Ascending aorta (tissue), 2 donors: ENCODE measurements around the gene CST8. TPM values are rescaled to one million over a fixed set of nuclear protein-coding genes. Genes with fewer than 3 reads are reported as not detected.

Source experiments
- DNase-seq, 2 donors: peaks; one replicate each; pipeline ENCODE4 v3.0.0-alpha.2; 2019; ENCODE audit warnings: low spot score in 2 of 2
- H3K27ac ChIP-seq, 2 donors: fragments of 200-600 bp; sonication (generic); one replicate each; pipeline ENCODE4 v1.5.1; 2016 to 2017; ENCODE audit warnings: mild to moderate bottlenecking in 1 of 2
- H3K27me3 ChIP-seq: fragments of 200-600 bp; sonication (generic); one replicate; pipeline ENCODE4 v1.5.1; 2017
- H3K36me3 ChIP-seq, 2 donors: fragments of 200-600 bp; sonication (generic); one replicate each; pipeline ENCODE4 v1.5.1; 2016
- H3K4me1 ChIP-seq, 2 donors: fragments of 200-600 bp; sonication (generic); one replicate each; pipeline ENCODE4 v1.5.1; 2016 to 2017; ENCODE audit warnings: mild to moderate bottlenecking in 1 of 2
- H3K4me3 ChIP-seq, 2 donors: fragments of 200-600 bp; sonication (generic); one replicate each; pipeline ENCODE4 v1.5.1; 2016 to 2017; ENCODE audit warnings: mild to moderate bottlenecking in 1 of 2
- H3K9me3 ChIP-seq, 2 donors: fragments of 200-600 bp; sonication (generic); one replicate each; pipeline ENCODE4 v1.5.1; 2016
- CTCF ChIP-seq, 3 experiments: fragments of 200-600 bp in 2 of 3; fragments of 450-650 bp in 1 of 3; sonication (generic) in 2 of 3; IDR thresholded peaks; one replicate each; pipeline ENCODE4 v1.5.1; 2016 to 2019; ENCODE audit warnings: antibody characterized with exemption in 3 of 3, mild to moderate bottlenecking in 1 of 3, moderate library complexity in 1 of 3
- intact Hi-C: fragments of 100-400 bp; cut with DNase I; formaldehyde crosslinking; loops from one replicate; pipeline ENCODE4 v1.15.1; 2023
- total RNA-seq: library from RNA; depleted of rRNA; stranded (reverse); fragments of >200 nt; gene quantifications from one replicate; pipeline ENCODE4 v1.1.0, GENCODE V29; 2016

The CST8 gene
- total RNA-seq, 1 donor from 2014 or later = not detected

GRCh38 chr20:23476015-23476754 lies 14.7 kb upstream of the CST8 start:
- Histone ChIP-seq H3K9me3 (no peaks in the 10 kb centered on the region), H3K4me1 (no peaks in the 10 kb centered on the region), H3K36me3 (no peaks in the 10 kb centered on the region), H3K4me3 (no peak overlapping the region), H3K27me3 (no peaks in the 10 kb centered on the region), H3K27ac (no peak overlapping the region)
- intact Hi-C loops = no loop called here
- no peak for DNase-seq
- no peak for TF ChIP-seq CTCF (IDR thresholded peaks at IDR 0.05)

- intact Hi-C loops = no loop called here
- Histone ChIP-seq H3K4me1 (no peaks in the 10 kb centered on the region), H3K27ac (no peak overlapping the region), H3K9me3 (no peaks in the 10 kb centered on the region), H3K27me3 (no peaks in the 10 kb centered on the region), H3K36me3 (no peaks in the 10 kb centered on the region), H3K4me3 (no peak overlapping the region)
- DNase-seq = no peak
- no peak for TF ChIP-seq CTCF (IDR thresholded peaks at IDR 0.05)
Measured at GRCh38 chr20:23477223-23477622, 13.7 kb upstream of the CST8 start.

- no peaks in the 10 kb centered on the region for H3K4me1 ChIP-seq
- TF ChIP-seq CTCF (IDR thresholded peaks at IDR 0.05) = no peak
- H3K27me3 ChIP-seq = no peaks in the 10 kb centered on the region
- H3K36me3 ChIP-seq = no peaks in the 10 kb centered on the region
- no peak overlapping the region for H3K27ac ChIP-seq
- DNase-seq = no peak
- no peak overlapping the region for H3K4me3 ChIP-seq
- H3K9me3 ChIP-seq = no peaks in the 10 kb centered on the region
- intact Hi-C loops = no loop called here
Measured at GRCh38 chr20:23479043-23479442, 11.9 kb upstream of the CST8 start.

GRCh38 chr20:23482138-23482537 lies 8.8 kb upstream of the CST8 start:
- Histone ChIP-seq H3K9me3 (no peaks in the 10 kb centered on the region), H3K27me3 (no peaks in the 10 kb centered on the region), H3K4me1 (no peaks in the 10 kb centered on the region), H3K27ac (no peak overlapping the region), H3K36me3 (no peaks in the 10 kb centered on the region), H3K4me3 (no peak overlapping the region)
- TF ChIP-seq CTCF (IDR thresholded peaks at IDR 0.05) = no peak
- intact Hi-C loops = no loop called here
- DNase-seq = no peak

- no peaks in the 10 kb centered on the region for H3K4me1 ChIP-seq
- intact Hi-C loops = no loop called here
- no peak for DNase-seq
Measured at GRCh38 chr20:23484081-23484480, 6.8 kb upstream of the CST8 start.

More at GRCh38 chr20:23484081-23484480, 6.8 kb upstream of the CST8 start:
- Histone ChIP-seq H3K36me3 (no peaks in the 10 kb centered on the region), H3K9me3 (no peaks in the 10 kb centered on the region), H3K27ac (no peak overlapping the region), H3K4me3 (no peak overlapping the region), H3K27me3 (no peaks in the 10 kb centered on the region)
- TF ChIP-seq CTCF (IDR thresholded peaks at IDR 0.05) = no peak
